HepG2 (cell line): Measurements from ENCODE around the gene CEP76. TPM values are rescaled to one million over a fixed set of nuclear protein-coding genes. Genes with fewer than 3 reads are reported as not detected.
A peak's percentile ranks its signal among the peaks of the same experiment; 100 is the strongest.

Experiments used
- GMEB2 ChIP-seq: IDR thresholded peaks from 2 replicates; pipeline ENCODE4 v1.6.1; 2016; ENCODE audit warnings: missing biosample characterization, missing genetic modification reagents, low read depth
- KAT2B ChIP-seq: fragments of 150-350 bp; IDR thresholded peaks from 2 replicates; pipeline ENCODE4 v1.6.1; 2014; ENCODE audit warnings: low read depth, low read length, borderline replicate concordance
- PRDM10 ChIP-seq: sonication (generic); formaldehyde crosslinking; IDR thresholded peaks from 2 replicates; pipeline ENCODE4 v1.4.0; 2020; ENCODE audit warnings: low read depth, missing genetic modification reagents
- ZFX ChIP-seq: sonication (generic); formaldehyde crosslinking; IDR thresholded peaks from 2 replicates; pipeline ENCODE4 v1.4.0; 2020; ENCODE audit warnings: mild to moderate bottlenecking, low read depth, missing genetic modification reagents, moderate library complexity
- ZFYVE20 ChIP-seq: sonication (generic); formaldehyde crosslinking; IDR thresholded peaks from 2 replicates; pipeline ENCODE4 v1.8.0; 2023; ENCODE audit warnings: low read depth, mild to moderate bottlenecking, moderate library complexity, missing genetic modification reagents, borderline replicate concordance
- ZNF503 ChIP-seq: sonication (generic); formaldehyde crosslinking; IDR thresholded peaks from 2 replicates; pipeline ENCODE4 v1.4.0; 2020; ENCODE audit warnings: missing genetic modification reagents
- ZNF512B ChIP-seq: sonication (generic); formaldehyde crosslinking; IDR thresholded peaks from 2 replicates; pipeline ENCODE4 v1.5.1; 2020; ENCODE audit warnings: missing genetic modification reagents, mild to moderate bottlenecking, borderline replicate concordance
- ZNF687 ChIP-seq: sonication (generic); formaldehyde crosslinking; IDR thresholded peaks from 2 replicates; pipeline ENCODE4 v1.5.1; 2020; ENCODE audit warnings: mild to moderate bottlenecking, missing genetic modification reagents, moderate library complexity
- ZSCAN30 ChIP-seq: sonication (generic); formaldehyde crosslinking; IDR thresholded peaks from 2 replicates; pipeline ENCODE4 v1.5.0; 2020; ENCODE audit warnings: mild to moderate bottlenecking, missing genetic modification reagents
- polyA plus RNA-seq, 8 experiments: library from polyadenylated mRNA; depleted of rRNA in 3 of 8; stranded (reverse) in 7 of 8; unstranded in 1 of 8; fragments of >200 nt; fragmentation: Illumina TruSeq in 4 of 8; extraction: Trizol in 4 of 8; gene quantifications; 2 replicates each; pipeline versions ENCODE4 v1.2.1 to v1.2.3, GENCODE V29; 2011 to 2016; ENCODE audit warnings: low read depth in 4 of 8, missing spikeins in 1 of 8, mixed read lengths in 1 of 8; ENCODE audit not compliant: insufficient read depth in 1 of 8
- total RNA-seq, 5 experiments: library from RNA; depleted of rRNA; stranded (reverse); fragments of >200 nt; fragmentation: Illumina TruSeq; extraction: Trizol; gene quantifications; 2 replicates each; pipeline ENCODE4 v1.2.3, GENCODE V29; 2016; ENCODE audit warnings: low read depth in 1 of 5

The CEP76 gene
- total and polyA plus RNA-seq, 2 of the 13 experiments (the other 11 are each of a cell fraction or from before 2014, with no cell fraction given), result 13.9 to 15.1 TPM

GRCh38 chr18:12656938-12657683 is 45.4 kb downstream of the CEP76 start (continued):
- TF ChIP-seq PRDM10 (no peak), KAT2B (no peak), ZFX (peak; percentile 95), ZFYVE20 (no peak; the same call in 1 of the 2 replicates), ZNF512B (CRISPR knock-in tag) (no peak), GMEB2 (CRISPR knock-in tag) (no peak), ZNF687 (peak; percentile 92), ZSCAN30 (no peak), ZNF503 (CRISPR knock-in tag) (peak; percentile 52; the same call in 1 of the 2 replicates)
